Right lobe of liver (tissue), 6 donors: Measurements from ENCODE around the gene FTSJ3. TPM values are rescaled to one million over a fixed set of nuclear protein-coding genes. Genes with fewer than 3 reads are reported as not detected.
"Not testable (repeated sequence)": the region's sequence is repeated elsewhere in the genome, so short reads cannot be mapped to it uniquely, and the experiment has no call there.

Experiments used
- ATAC-seq, 4 donors: fragments of 200-7000 bp; cut with Tn5 transposase; one replicate each; pipeline ENCODE4 v1.9.1; 2020; ENCODE audit warnings: mild to moderate bottlenecking in 4 of 4, moderate library complexity in 4 of 4
- DNase-seq, 3 donors: peaks; one replicate each; pipeline ENCODE4 v3.0.0-alpha.2; 2020
- H3K27ac ChIP-seq, 3 donors: fragments of 200-600 bp; one replicate each; pipeline ENCODE4 v1.8.0; 2022
- H3K27me3 ChIP-seq, 2 donors: fragments of 200-600 bp; one replicate each; pipeline ENCODE4 v1.8.0; 2022
- H3K36me3 ChIP-seq, 4 donors: fragments of 200-600 bp; sonication (generic) in 1 of 4; one replicate each; pipeline versions ENCODE4 v1.5.1 to v1.8.0; 2017 to 2022; ENCODE audit warnings: control low read depth in 1 of 4
- H3K4me1 ChIP-seq, 4 donors: fragments of 200-600 bp; sonication (generic) in 1 of 4; one replicate each; pipeline versions ENCODE4 v1.5.1 to v1.8.0; 2017 to 2022; ENCODE audit warnings: control low read depth in 1 of 4
- H3K4me3 ChIP-seq, 3 donors: fragments of 200-600 bp; one replicate each; pipeline ENCODE4 v1.8.0; 2022
- H3K9me3 ChIP-seq, 4 donors: fragments of 200-600 bp; sonication (generic) in 1 of 4; one replicate each; pipeline versions ENCODE4 v1.5.1 to v1.8.0; 2017 to 2022; ENCODE audit warnings: control low read depth in 1 of 4
- POLR2A ChIP-seq: fragments of 450-650 bp; IDR thresholded peaks from one replicate; pipeline ENCODE4 v1.6.1; 2017; ENCODE audit warnings: antibody characterized with exemption, mild to moderate bottlenecking
- WGBS: methylation state at CpG from one replicate; pipeline ENCODE4 v1.1.6; 2018; ENCODE audit warnings: low coverage, low lambda C conversion rate; ENCODE audit not compliant: insufficient coverage; ENCODE audit errors: missing lambda C conversion rate; 5-methylcytosine and 5-hydroxymethylcytosine counted together
- intact Hi-C, 2 donors: fragments of 100-400 bp; cut with DNase I; formaldehyde crosslinking; loops; one replicate each; pipeline versions ENCODE4 v1.11.2 to v1.14.1; 2022
- total RNA-seq, 6 experiments: library from RNA; depleted of rRNA in 2 of 6; stranded (reverse); fragments of >200 nt in 2 of 6; fragmentation: NEBNext Ultra II Directional in 3 of 6; extraction: Animal tissue kit (Norgen Biotek cat#: 25700) in 3 of 6; gene quantifications; one replicate each; pipeline versions ENCODE4 v1.1.0 to v1.2.4, GENCODE V29; 2016 to 2023
- TF ChIP-seq, protein P1 (sequence below), 4 donors: fragments of 200-600 bp in 3 of 4; fragments of 450-650 bp in 1 of 4; IDR thresholded peaks; one replicate each; pipeline versions ENCODE4 v1.5.1 to v1.8.0; 2016 to 2022; ENCODE audit warnings: antibody characterized with exemption in 4 of 4, mild to moderate bottlenecking in 2 of 4
- donor health status: DM: no; HTN: yes; CAD: no.
- donor health status: DM: no; HTN: no; CAD: no.
- donor health status: DM: no; HTN: no; CAD: no.
- donor health status: DM: no; HTN: yes; CAD: no.
- donor health status: DM: no; HTN: yes; CAD: no.

The FTSJ3 gene
- total RNA-seq, 6 experiments from 2014 or later, result 12.9 to 25.9 (median 19.0) TPM

GRCh38 chr17:63843910-63844677 is 16.6 kb upstream of the FTSJ3 start:
- peaks cover 3 to 31% (median 17%) of the 10 kb centered on the region in 4 donors for H3K4me1 ChIP-seq
- no peaks in the 10 kb centered on the region for H3K36me3 ChIP-seq
- peak overlapping the region in 2 of 3 donors; percentile 66 to 92 for H3K27ac ChIP-seq
- no peak for TF ChIP-seq POLR2A
- TF ChIP-seq, protein P1, sequence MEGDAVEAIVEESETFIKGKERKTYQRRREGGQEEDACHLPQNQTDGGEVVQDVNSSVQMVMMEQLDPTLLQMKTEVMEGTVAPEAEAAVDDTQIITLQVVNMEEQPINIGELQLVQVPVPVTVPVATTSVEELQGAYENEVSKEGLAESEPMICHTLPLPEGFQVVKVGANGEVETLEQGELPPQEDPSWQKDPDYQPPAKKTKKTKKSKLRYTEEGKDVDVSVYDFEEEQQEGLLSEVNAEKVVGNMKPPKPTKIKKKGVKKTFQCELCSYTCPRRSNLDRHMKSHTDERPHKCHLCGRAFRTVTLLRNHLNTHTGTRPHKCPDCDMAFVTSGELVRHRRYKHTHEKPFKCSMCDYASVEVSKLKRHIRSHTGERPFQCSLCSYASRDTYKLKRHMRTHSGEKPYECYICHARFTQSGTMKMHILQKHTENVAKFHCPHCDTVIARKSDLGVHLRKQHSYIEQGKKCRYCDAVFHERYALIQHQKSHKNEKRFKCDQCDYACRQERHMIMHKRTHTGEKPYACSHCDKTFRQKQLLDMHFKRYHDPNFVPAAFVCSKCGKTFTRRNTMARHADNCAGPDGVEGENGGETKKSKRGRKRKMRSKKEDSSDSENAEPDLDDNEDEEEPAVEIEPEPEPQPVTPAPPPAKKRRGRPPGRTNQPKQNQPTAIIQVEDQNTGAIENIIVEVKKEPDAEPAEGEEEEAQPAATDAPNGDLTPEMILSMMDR (IDR thresholded peaks at IDR 0.05), result no peak
- H3K27me3 ChIP-seq, result no peaks in the 10 kb centered on the region
- peaks cover 0 to 3% (median 0%) of the 10 kb centered on the region in 4 donors for H3K9me3 ChIP-seq
- H3K4me3 ChIP-seq, result peak overlapping the region; percentile 57 to 90 (median 72)
- intact Hi-C loops, result no loop called here
- 71% methylated on average over 9 of the region's 9 CpGs for WGBS
- no peak for ATAC-seq
- no peak for DNase-seq

DNA sequence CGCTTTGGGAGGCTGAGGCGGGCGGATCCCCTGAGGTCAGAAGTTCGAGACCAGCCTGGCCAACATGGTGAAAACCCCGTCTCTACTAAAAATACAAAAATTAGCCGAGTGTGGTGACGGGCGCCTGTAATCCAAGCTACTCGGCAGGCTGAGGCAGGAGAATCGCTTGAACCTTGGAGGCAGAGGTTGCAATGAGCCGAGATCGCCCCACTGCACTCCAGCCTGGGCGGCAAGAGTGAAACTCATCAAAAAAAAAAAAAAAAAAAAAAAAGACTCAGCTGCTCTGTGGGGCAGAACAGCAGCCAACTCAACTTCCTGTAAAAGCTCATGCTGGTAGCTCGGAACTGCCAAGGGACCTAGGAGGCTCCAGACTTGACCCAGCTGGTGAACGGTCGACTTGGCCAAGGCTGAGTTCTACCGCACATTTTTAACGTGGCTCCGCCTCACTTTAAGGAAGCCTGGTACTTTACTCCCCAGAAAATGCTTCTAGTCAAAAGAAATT is 16.0 kb upstream of the FTSJ3 start:
- peak overlapping the region; percentile 57 to 90 (median 72) for H3K4me3 ChIP-seq
- peaks cover 3 to 36% (median 20%) of the 10 kb centered on the region in 4 donors for H3K4me1 ChIP-seq
- H3K9me3 ChIP-seq, H3K27me3 ChIP-seq, intact Hi-C loops, H3K36me3 ChIP-seq, DNase-seq: not testable (repeated sequence)
- peak in 2 of 4 donors; percentile 2 to 3 for ATAC-seq
- 4% methylated on average over 14 of the region's 19 CpGs for WGBS
- peak overlapping the region; percentile 66 to 92 (median 75) for H3K27ac ChIP-seq

DNA sequence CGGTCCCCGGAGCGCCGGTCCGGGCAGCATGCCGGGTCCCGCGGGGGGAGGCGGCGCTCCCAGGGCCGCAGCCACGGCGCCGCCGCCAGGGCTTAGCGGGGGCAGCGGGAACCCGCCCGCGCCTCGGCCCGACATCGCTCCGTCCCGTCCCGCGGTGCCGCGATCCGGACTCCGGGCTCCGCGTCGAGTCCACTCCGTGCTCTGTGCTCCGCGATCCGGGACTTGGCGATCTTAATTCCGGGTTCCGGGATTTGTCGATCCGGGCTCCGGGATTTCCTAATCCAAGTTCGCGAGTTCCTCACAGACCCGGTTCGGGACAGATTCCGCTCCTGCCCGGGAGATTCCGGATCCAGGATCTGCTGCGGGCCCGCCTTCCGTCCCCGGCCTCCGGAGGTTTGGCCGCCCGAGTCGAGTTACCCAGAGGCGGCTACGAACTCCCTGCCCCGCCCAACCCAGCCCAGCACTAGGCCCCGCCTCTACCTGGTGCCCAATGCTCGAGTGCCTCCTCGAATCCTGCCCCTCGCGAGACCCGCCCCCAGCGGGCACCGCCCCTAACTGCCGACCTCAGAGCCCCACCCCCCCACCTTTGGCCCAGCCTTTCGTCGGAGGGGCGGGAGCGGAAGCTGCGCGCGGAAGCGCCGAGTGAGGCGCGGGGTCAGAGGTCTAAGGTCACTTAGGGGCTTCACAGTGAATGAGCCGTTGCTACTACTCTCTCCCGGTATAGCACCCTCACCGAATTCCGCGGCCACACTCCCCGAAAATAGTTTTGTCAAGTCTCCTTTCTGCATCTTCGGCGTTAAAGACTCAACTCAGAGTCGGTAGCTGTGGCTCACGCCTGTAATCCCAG is 15.3 kb upstream of the FTSJ3 start, which contains the start of gene SMARCD2:
SMARCD2 (minus strand) TSS at position 146 of the 847 bp plus-strand sequence; CDS start at position 135, 11 bp downstream.
- Histone ChIP-seq H3K27me3 (no peaks in the 10 kb centered on the region), H3K36me3 (no peaks in the 10 kb centered on the region), H3K4me3 (peak within 1 kb of the TSS; percentile 72 to 91 (median 90)), H3K9me3 (peaks cover 0 to 3% (median 0%) of the 10 kb centered on the region in 4 donors), H3K27ac (peak within 1 kb of the TSS; percentile 74 to 92 (median 83)), H3K4me1 (peaks cover 3 to 43% (median 26%) of the 10 kb centered on the region in 4 donors)
- WGBS, result 0% methylated on average over 15 of the region's 92 CpGs
- peak; percentile 87 to 93 (median 88) for ATAC-seq
- intact Hi-C loops, result no loop called here
- TF ChIP-seq, protein P1 (IDR thresholded peaks at IDR 0.05), result peak in 2 of 4 donors; percentile 4 to 22
- peak; percentile 84 for TF ChIP-seq POLR2A
- DNase-seq, result peak; percentile 100

GRCh38 chr17:63842173-63842539 is 14.7 kb upstream of the FTSJ3 start:
- WGBS, result 0% methylated on average over 13 of the region's 36 CpGs
- peaks cover 3 to 49% (median 27%) of the 10 kb centered on the region in 4 donors for H3K4me1 ChIP-seq

More at GRCh38 chr17:63842173-63842539, 14.7 kb upstream of the FTSJ3 start:
- no peaks in the 10 kb centered on the region for H3K36me3 ChIP-seq
- TF ChIP-seq, protein P1 (IDR thresholded peaks at IDR 0.05), result no peak
- no peak for TF ChIP-seq POLR2A
- DNase-seq (peak in 2 of 3 donors; percentile 60 to 70), ATAC-seq (peak in 1 of 4 donors; percentile 0)
- H3K27me3 ChIP-seq, result no peaks in the 10 kb centered on the region
- peak overlapping the region; percentile 74 to 92 (median 83) for H3K27ac ChIP-seq
- H3K9me3 ChIP-seq, result peaks cover 0 to 3% (median 0%) of the 10 kb centered on the region in 4 donors
- intact Hi-C loops, result no loop called here
- H3K4me3 ChIP-seq, result peak overlapping the region; percentile 72 to 91 (median 90)
